Measurements from ENCODE around the gene NPY5R.

Gene NPY5R

DNA sequence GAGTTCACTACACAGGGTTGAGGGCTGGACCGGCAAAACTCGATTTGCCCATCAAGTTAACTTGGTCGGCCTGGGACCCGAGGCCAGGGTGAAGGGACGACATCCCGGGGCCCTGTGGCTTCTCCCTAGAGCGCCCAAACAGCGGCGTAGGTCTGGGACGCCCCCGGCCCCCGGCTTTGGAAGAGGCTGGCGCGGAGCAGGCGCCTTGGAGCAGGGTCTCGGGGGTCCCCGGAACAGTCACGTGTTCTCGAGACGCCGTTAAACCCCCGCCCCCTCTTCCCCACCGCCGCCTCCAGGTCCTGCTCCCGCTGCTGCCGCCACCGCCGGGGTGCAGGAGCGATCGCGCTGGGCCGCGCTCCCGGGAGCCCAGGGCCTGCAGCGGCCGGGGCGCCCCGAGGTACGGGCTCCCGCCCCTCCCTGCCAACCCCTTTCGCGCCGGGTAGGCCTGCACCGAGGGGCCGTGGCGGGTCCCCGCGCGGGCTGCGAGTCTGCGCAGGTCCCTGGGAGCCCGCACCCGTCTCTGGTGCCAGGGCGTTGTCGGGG, at the start of gene NPY5R:
Gene NPY5R, plus strand, starts transcription at position 289 of the 543 bp plus-strand sequence. CDS start 6,382 bp downstream, outside the sequence.
- no peaks in the 10 kb centered on the region for H3K9me3 ChIP-seq (ENCODE audit: insufficient read depth, low read length, severe bottlenecking)
- no peak within 1 kb of the TSS for H3K27ac ChIP-seq (ENCODE audit: low read length)
- no peaks in the 10 kb centered on the region for H3K79me2 ChIP-seq (ENCODE audit: insufficient read depth, low read length)
- H3K4me1 ChIP-seq (ENCODE audit: insufficient read depth, low read length): no peaks in the 10 kb centered on the region
- no peak within 1 kb of the TSS for H3K4me2 ChIP-seq (ENCODE audit: insufficient read depth, low read length)
- no peak within 1 kb of the TSS for H3K9ac ChIP-seq (ENCODE audit: low read depth, low read length)
- ATAC-seq (ENCODE audit: insufficient read depth, low read depth) (no peak), DNase-seq (no peak)
- no peak for TF ChIP-seq EZH2 (IDR thresholded peaks at IDR 0.05; ENCODE audit: borderline replicate concordance, low read depth, low read length, severe bottlenecking)
- TF ChIP-seq, protein P1, sequence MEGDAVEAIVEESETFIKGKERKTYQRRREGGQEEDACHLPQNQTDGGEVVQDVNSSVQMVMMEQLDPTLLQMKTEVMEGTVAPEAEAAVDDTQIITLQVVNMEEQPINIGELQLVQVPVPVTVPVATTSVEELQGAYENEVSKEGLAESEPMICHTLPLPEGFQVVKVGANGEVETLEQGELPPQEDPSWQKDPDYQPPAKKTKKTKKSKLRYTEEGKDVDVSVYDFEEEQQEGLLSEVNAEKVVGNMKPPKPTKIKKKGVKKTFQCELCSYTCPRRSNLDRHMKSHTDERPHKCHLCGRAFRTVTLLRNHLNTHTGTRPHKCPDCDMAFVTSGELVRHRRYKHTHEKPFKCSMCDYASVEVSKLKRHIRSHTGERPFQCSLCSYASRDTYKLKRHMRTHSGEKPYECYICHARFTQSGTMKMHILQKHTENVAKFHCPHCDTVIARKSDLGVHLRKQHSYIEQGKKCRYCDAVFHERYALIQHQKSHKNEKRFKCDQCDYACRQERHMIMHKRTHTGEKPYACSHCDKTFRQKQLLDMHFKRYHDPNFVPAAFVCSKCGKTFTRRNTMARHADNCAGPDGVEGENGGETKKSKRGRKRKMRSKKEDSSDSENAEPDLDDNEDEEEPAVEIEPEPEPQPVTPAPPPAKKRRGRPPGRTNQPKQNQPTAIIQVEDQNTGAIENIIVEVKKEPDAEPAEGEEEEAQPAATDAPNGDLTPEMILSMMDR (IDR thresholded peaks at IDR 0.05; ENCODE audit: borderline replicate concordance, extremely low read depth, low read length, poor library complexity, severe bottlenecking): no peak
- no peaks in the 10 kb centered on the region for H3K27me3 ChIP-seq (ENCODE audit: insufficient read depth, low read length, poor library complexity)
- no peaks in the 10 kb centered on the region for H4K20me1 ChIP-seq (ENCODE audit: insufficient read depth, low read length)
- no peaks in the 10 kb centered on the region for H3K36me3 ChIP-seq (ENCODE audit: insufficient read depth, low read length)
- no peak within 1 kb of the TSS for H3K4me3 ChIP-seq (ENCODE audit: low read depth in 1 of 2, low read length in 2 of 2)
- H2AFZ ChIP-seq (ENCODE audit: low read depth, low read length): no peak within 1 kb of the TSS

DNA sequence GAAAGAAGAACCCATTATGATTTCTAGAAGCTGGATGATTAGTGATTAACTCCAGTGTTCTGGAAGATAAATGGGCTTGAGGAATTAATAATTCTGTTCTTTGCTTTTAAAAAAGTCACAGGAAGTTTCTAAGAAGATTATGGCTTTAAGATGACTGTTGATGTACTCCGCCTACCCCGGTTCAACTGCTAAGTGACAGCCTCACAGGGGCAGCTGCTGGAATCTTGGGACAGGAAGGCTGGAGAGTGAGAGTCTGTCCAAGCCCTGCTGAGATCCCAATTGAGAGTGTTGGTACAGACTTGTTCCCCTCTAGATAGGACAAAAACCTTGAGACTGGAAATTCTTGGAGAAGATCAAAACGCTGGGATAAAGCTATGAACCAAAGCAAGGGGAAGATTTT, 48.6 kb upstream of the NPY5R start:
- Histone ChIP-seq H3K36me3 (ENCODE audit: insufficient read depth, low read length) (no peaks in the 10 kb centered on the region), H3K4me1 (ENCODE audit: insufficient read depth, low read length) (no peaks in the 10 kb centered on the region), H3K27me3 (ENCODE audit: insufficient read depth, low read length, poor library complexity) (no peaks in the 10 kb centered on the region), H4K20me1 (ENCODE audit: insufficient read depth, low read length) (no peaks in the 10 kb centered on the region), H2AFZ (ENCODE audit: low read depth, low read length) (no peak overlapping the region), H3K79me2 (ENCODE audit: insufficient read depth, low read length) (no peaks in the 10 kb centered on the region), H3K4me3 (ENCODE audit: low read depth in 1 of 2, low read length in 2 of 2) (no peak overlapping the region), H3K4me2 (ENCODE audit: insufficient read depth, low read length) (no peak overlapping the region), H3K9me3 (ENCODE audit: insufficient read depth, low read length, severe bottlenecking) (no peaks in the 10 kb centered on the region), H3K9ac (ENCODE audit: low read depth, low read length) (no peak overlapping the region), H3K27ac (ENCODE audit: low read length) (no peak overlapping the region)
- DNase-seq: no peak
- ATAC-seq (ENCODE audit: insufficient read depth, low read depth): no peak
- TF ChIP-seq, protein P1 (IDR thresholded peaks at IDR 0.05; ENCODE audit: borderline replicate concordance, extremely low read depth, low read length, poor library complexity, severe bottlenecking): no peak
- no peak for TF ChIP-seq EZH2 (IDR thresholded peaks at IDR 0.05; ENCODE audit: borderline replicate concordance, low read depth, low read length, severe bottlenecking)

DNA sequence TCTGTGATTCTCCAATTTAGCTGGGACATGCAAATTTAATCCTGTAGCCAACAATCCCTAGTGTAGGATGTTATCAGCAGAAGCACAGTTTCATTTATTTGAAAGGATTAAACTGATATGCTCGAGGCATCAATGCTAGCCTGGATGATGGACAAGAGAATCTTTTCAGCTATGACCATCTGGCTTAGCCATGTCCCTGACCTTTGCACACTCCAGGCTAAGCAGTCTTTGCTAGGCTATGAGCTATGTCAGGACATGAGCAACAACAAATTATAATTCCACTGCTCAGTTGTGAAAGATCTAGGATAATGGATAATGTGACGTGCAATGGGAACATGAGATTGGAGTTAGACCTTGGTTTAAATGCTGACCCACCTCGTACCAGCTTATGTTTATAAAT, 43.2 kb upstream of the NPY5R start:
- Histone ChIP-seq H3K4me3 (ENCODE audit: low read depth in 1 of 2, low read length in 2 of 2) (no peak overlapping the region), H2AFZ (ENCODE audit: low read depth, low read length) (no peak overlapping the region)

More for the DNA sequence above, 43.2 kb upstream of the NPY5R start:
- no peaks in the 10 kb centered on the region for H3K36me3 ChIP-seq (ENCODE audit: insufficient read depth, low read length)
- no peaks in the 10 kb centered on the region for H3K79me2 ChIP-seq (ENCODE audit: insufficient read depth, low read length)
- H3K4me2 ChIP-seq (ENCODE audit: insufficient read depth, low read length): no peak overlapping the region
- no peak for TF ChIP-seq EZH2 (IDR thresholded peaks at IDR 0.05; ENCODE audit: borderline replicate concordance, low read depth, low read length, severe bottlenecking)
- TF ChIP-seq, protein P1 (IDR thresholded peaks at IDR 0.05; ENCODE audit: borderline replicate concordance, extremely low read depth, low read length, poor library complexity, severe bottlenecking): no peak
- no peak overlapping the region for H3K9ac ChIP-seq (ENCODE audit: low read depth, low read length)
- no peak overlapping the region for H3K27ac ChIP-seq (ENCODE audit: low read length)
- no peaks in the 10 kb centered on the region for H3K9me3 ChIP-seq (ENCODE audit: insufficient read depth, low read length, severe bottlenecking)
- H3K4me1 ChIP-seq (ENCODE audit: insufficient read depth, low read length): no peaks in the 10 kb centered on the region
- H3K27me3 ChIP-seq (ENCODE audit: insufficient read depth, low read length, poor library complexity): no peaks in the 10 kb centered on the region
- ATAC-seq (ENCODE audit: insufficient read depth, low read depth) (no peak), DNase-seq (no peak)
- H4K20me1 ChIP-seq (ENCODE audit: insufficient read depth, low read length): no peaks in the 10 kb centered on the region

Data from DND-41 (cell line).